Mammary epithelial cell (primary cell): ENCODE measurements around the gene DHRS7B.

Experiments used
- EZH2 ChIP-seq: IDR thresholded peaks from 2 replicates; pipeline ENCODE4 v1.6.1; 2012; ENCODE audit warnings: low read length, inconsistent platforms, borderline replicate concordance
- TF ChIP-seq, protein P1 (sequence below), 2 donors: IDR thresholded peaks in 1 of 2; conservative IDR thresholded peaks in 1 of 2; 2 replicates each; pipeline ENCODE4 v1.5.1; 2011 to 2012; ENCODE audit warnings: inconsistent platforms in 2 of 2, low read length in 2 of 2, mild to moderate bottlenecking in 2 of 2, control low read depth in 1 of 2, low read depth in 1 of 2; ENCODE audit not compliant: insufficient read depth in 1 of 2; ENCODE audit errors: extremely low read depth in 1 of 2

DNA sequence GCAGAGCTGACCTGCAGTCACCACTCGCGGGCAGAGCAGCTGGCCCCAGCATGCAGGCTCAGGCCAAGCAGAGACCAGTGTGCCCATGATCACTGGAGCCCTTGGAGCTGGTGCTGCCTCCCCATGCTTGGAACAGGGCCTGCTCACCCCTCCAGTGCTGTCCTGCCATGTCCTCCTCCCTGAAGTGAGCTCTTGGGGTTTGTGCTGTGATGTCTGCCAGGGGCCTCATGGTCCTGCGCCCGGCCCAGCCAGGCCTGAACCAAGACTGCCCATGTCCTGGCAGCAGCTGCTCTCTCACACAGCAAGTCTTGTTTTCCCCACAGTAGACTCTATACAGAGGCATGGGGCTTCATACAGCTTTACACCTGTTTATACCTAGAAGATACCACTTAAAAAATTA lies 62.6 kb downstream of the DHRS7B start:
- TF ChIP-seq, protein P1, sequence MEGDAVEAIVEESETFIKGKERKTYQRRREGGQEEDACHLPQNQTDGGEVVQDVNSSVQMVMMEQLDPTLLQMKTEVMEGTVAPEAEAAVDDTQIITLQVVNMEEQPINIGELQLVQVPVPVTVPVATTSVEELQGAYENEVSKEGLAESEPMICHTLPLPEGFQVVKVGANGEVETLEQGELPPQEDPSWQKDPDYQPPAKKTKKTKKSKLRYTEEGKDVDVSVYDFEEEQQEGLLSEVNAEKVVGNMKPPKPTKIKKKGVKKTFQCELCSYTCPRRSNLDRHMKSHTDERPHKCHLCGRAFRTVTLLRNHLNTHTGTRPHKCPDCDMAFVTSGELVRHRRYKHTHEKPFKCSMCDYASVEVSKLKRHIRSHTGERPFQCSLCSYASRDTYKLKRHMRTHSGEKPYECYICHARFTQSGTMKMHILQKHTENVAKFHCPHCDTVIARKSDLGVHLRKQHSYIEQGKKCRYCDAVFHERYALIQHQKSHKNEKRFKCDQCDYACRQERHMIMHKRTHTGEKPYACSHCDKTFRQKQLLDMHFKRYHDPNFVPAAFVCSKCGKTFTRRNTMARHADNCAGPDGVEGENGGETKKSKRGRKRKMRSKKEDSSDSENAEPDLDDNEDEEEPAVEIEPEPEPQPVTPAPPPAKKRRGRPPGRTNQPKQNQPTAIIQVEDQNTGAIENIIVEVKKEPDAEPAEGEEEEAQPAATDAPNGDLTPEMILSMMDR (conservative IDR thresholded peaks at IDR 0.05 in 1 of 2, IDR thresholded peaks at IDR 0.05 in 1 of 2; ENCODE audit: extremely low read depth in 1 of 2, insufficient read depth in 1 of 2, low read depth in 1 of 2, low read length in 2 of 2) = no peak
- no peak for TF ChIP-seq EZH2
